ENCODE measurements around the gene TCF12. TPM values are rescaled to one million over a fixed set of nuclear protein-coding genes. Genes with fewer than 3 reads are reported as not detected.

Gene TCF12
- total RNA-seq, 1 donor from 2014 or later: 164 TPM

DNA sequence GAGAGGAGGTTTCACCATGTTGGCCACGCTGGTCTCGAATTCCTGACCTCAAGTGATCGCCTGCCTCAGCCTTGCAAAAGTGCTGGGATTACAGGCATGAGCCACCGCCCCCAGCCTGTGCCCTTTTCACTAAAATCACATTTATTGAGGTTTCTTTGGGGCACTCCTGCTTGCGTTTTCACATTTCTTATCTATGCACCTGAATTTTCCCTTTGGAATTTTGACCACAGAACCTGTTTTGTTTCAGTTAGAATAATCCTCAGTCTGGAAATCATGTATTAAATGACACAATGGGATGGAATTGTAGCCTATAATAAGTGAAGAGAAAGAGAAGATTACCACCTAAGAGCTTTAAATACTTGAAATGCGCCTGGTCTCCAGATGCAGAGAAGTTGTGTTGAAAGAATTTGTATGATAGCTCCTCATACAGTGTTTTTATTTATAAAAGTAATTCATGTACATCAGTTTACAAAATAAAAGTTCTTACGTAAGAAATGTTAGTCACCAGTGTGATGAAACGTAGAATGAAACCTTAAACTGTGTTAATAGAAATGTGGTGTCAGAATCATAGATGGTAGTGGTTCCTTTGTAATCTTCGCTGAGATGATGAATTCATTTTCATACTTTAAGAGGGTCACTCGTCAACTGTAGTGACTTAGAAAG is 107.0 kb downstream of the TCF12 start:
- no peak overlapping the region for H3K4me3 Mint-ChIP-seq (ENCODE audit: unreplicated experiment)
- peaks cover 1% of the 10 kb centered on the region for H3K36me3 Mint-ChIP-seq (ENCODE audit: unreplicated experiment)
- peaks cover 9% of the 10 kb centered on the region for H3K4me1 Mint-ChIP-seq (ENCODE audit: unreplicated experiment)
- DNase-seq (ENCODE audit: extremely low spot score, unreplicated experiment): no peak
- no peaks in the 10 kb centered on the region for H3K27me3 Mint-ChIP-seq (ENCODE audit: unreplicated experiment)
- TF ChIP-seq, protein P1, sequence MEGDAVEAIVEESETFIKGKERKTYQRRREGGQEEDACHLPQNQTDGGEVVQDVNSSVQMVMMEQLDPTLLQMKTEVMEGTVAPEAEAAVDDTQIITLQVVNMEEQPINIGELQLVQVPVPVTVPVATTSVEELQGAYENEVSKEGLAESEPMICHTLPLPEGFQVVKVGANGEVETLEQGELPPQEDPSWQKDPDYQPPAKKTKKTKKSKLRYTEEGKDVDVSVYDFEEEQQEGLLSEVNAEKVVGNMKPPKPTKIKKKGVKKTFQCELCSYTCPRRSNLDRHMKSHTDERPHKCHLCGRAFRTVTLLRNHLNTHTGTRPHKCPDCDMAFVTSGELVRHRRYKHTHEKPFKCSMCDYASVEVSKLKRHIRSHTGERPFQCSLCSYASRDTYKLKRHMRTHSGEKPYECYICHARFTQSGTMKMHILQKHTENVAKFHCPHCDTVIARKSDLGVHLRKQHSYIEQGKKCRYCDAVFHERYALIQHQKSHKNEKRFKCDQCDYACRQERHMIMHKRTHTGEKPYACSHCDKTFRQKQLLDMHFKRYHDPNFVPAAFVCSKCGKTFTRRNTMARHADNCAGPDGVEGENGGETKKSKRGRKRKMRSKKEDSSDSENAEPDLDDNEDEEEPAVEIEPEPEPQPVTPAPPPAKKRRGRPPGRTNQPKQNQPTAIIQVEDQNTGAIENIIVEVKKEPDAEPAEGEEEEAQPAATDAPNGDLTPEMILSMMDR (IDR thresholded peaks at IDR 0.05): no peak
- no peak overlapping the region for H3K27ac Mint-ChIP-seq (ENCODE audit: unreplicated experiment)
- no peaks in the 10 kb centered on the region for H3K9me3 Mint-ChIP-seq (ENCODE audit: unreplicated experiment)

DNA sequence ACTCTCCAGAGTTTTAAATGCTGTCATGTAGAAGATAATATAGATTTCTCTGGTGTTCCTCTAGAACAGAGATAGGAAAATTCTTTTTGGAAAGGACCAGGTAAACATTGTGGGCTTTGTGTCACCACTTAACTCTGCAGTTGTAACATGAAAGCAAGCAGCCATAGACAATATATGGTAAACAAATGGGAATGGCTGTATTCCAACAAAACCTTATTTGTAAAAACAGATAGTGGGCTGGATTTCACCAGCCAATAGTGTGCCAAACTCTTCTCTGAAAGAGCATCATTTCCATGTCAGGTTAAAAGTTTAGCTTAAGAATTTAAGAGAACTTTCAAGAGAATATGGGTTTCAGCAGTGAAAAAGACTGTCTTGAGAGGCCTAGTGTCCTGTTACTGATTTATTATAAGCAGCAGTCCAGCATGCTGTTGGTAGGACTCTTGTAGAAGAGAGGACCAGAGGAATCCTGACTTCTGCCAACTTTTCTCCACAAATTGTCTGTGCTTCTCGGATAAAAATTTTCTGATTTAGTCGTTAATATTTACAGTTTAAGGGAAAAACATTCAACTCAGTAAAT is 107.7 kb downstream of the TCF12 start:
- Mint-ChIP-seq H3K4me3 (ENCODE audit: unreplicated experiment) (no peak overlapping the region), H3K9me3 (ENCODE audit: unreplicated experiment) (no peaks in the 10 kb centered on the region), H3K36me3 (ENCODE audit: unreplicated experiment) (peaks cover 1% of the 10 kb centered on the region), H3K27ac (ENCODE audit: unreplicated experiment) (no peak overlapping the region), H3K4me1 (ENCODE audit: unreplicated experiment) (peaks cover 15% of the 10 kb centered on the region), H3K27me3 (ENCODE audit: unreplicated experiment) (no peaks in the 10 kb centered on the region)
- no peak for DNase-seq (ENCODE audit: extremely low spot score, unreplicated experiment)
- TF ChIP-seq, protein P1 (IDR thresholded peaks at IDR 0.05): no peak

DNA sequence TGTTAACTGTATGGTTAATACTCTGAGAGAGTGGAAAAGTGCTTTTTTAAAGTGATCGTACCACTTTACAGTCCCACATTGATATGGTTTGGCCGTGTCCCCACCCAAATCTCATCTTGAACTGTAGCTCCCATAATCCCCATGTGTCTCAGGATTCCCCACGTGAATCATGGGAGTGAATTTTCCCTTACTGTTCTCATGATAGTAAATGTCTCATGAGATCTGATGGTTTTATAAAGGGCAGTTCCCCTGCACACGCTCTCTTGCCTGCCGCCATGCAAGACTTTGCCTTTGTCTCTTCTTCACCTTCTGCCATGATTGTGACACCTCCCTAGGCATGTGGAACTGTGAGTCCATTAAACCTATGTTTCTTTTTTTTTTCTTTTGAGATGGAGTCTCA is 109.2 kb downstream of the TCF12 start:
- TF ChIP-seq, protein P1 (IDR thresholded peaks at IDR 0.05): no peak
- Mint-ChIP-seq H3K36me3 (ENCODE audit: unreplicated experiment) (peaks cover 1% of the 10 kb centered on the region), H3K4me1 (ENCODE audit: unreplicated experiment) (peaks cover 26% of the 10 kb centered on the region), H3K4me3 (ENCODE audit: unreplicated experiment) (no peak overlapping the region), H3K27me3 (ENCODE audit: unreplicated experiment) (no peaks in the 10 kb centered on the region), H3K9me3 (ENCODE audit: unreplicated experiment) (no peaks in the 10 kb centered on the region), H3K27ac (ENCODE audit: unreplicated experiment) (no peak overlapping the region)
- no peak for DNase-seq (ENCODE audit: extremely low spot score, unreplicated experiment)

DNA sequence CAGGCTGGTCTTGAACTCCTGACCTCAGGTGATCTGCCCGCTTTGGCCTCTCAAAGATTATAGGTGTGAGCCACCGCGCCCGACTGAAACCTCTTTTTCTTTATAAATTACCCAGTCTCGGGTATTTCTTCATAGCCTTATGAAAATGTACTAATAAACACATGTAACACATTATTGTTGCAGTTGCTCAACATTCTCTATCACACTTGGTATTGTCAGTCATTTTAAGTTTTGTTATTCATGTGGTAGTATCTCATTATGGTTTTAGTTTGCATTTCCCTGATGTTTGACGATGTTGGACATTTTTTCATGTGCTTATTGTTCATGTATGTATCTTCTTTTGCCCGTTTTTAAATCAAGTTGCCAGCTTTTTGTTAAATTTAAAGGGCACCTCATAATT is 109.7 kb downstream of the TCF12 start:
- no peak for DNase-seq (ENCODE audit: extremely low spot score, unreplicated experiment)
- TF ChIP-seq, protein P1 (IDR thresholded peaks at IDR 0.05): no peak
- Mint-ChIP-seq H3K27me3 (ENCODE audit: unreplicated experiment) (no peaks in the 10 kb centered on the region), H3K4me1 (ENCODE audit: unreplicated experiment) (peaks cover 29% of the 10 kb centered on the region), H3K27ac (ENCODE audit: unreplicated experiment) (no peak overlapping the region), H3K36me3 (ENCODE audit: unreplicated experiment) (peaks cover 1% of the 10 kb centered on the region), H3K9me3 (ENCODE audit: unreplicated experiment) (no peaks in the 10 kb centered on the region), H3K4me3 (ENCODE audit: unreplicated experiment) (no peak overlapping the region)

DNA sequence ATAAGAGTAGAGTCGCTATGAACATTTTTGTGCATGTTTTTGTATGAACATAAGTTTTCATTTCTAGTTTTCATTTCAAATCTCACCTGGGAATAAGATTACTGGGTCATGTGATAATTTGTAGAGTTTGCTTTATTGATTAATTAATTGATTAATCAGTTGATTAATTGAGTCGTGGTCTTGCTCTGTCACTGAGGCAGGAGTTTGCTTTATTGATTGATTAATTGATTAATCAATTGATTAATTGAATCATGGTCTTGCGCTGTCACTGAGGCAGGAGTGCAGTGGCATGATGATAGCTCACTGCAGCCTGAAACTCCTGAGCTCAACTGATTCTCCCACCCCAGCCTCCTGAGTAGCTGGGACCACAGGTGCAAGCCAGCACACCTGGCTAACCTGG is 111.6 kb downstream of the TCF12 start:
- Mint-ChIP-seq H3K27ac (ENCODE audit: unreplicated experiment) (no peak overlapping the region), H3K4me3 (ENCODE audit: unreplicated experiment) (no peak overlapping the region), H3K27me3 (ENCODE audit: unreplicated experiment) (no peaks in the 10 kb centered on the region), H3K4me1 (ENCODE audit: unreplicated experiment) (peaks cover 32% of the 10 kb centered on the region), H3K9me3 (ENCODE audit: unreplicated experiment) (no peaks in the 10 kb centered on the region), H3K36me3 (ENCODE audit: unreplicated experiment) (no peaks in the 10 kb centered on the region)
- no peak for DNase-seq (ENCODE audit: extremely low spot score, unreplicated experiment)
- TF ChIP-seq, protein P1 (IDR thresholded peaks at IDR 0.05): no peak

Data from osteocyte (in vitro differentiated cells).